ACC112 (cell line): Measurements from ENCODE around the gene TMEM95.
"Not testable (repeated sequence)": the region's sequence is repeated elsewhere in the genome, so short reads cannot be mapped to it uniquely, and the experiment has no call there.

Experiments
- H2AFZ ChIP-seq: fragments of 200-600 bp; sonication (generic); one replicate; pipeline ENCODE4 v1.6.0; 2017; ENCODE audit warnings: antibody characterized with exemption, low read length; ENCODE audit not compliant: unreplicated experiment
- H3K27ac ChIP-seq: fragments of 200-600 bp; sonication (generic); 2 replicates; pipeline ENCODE4 v1.5.1; 2014; ENCODE audit warnings: low read depth, mild to moderate bottlenecking, antibody characterized with exemption, low read length, moderate library complexity
- H3K27me3 ChIP-seq: fragments of 200-600 bp; sonication (generic); 2 replicates; pipeline ENCODE4 v1.6.1; 2014; ENCODE audit warnings: mild to moderate bottlenecking, antibody characterized with exemption, low read length, moderate library complexity, mixed read lengths; ENCODE audit not compliant: insufficient read depth
- H3K36me3 ChIP-seq: fragments of 200-600 bp; sonication (generic); 2 replicates; pipeline ENCODE4 v1.6.1; 2016; ENCODE audit warnings: mild to moderate bottlenecking, antibody characterized with exemption, low read length, moderate library complexity, mixed read lengths; ENCODE audit not compliant: insufficient read depth
- H3K4me1 ChIP-seq: fragments of 200-600 bp; sonication (generic); one replicate; pipeline ENCODE4 v1.6.1; 2016; ENCODE audit warnings: low read length, mixed read lengths; ENCODE audit not compliant: insufficient read depth, unreplicated experiment, control insufficient read depth
- H3K4me3 ChIP-seq: fragments of 200-600 bp; sonication (generic); 2 replicates; pipeline ENCODE4 v1.5.1; 2014; ENCODE audit warnings: mild to moderate bottlenecking, low read depth, low read length
- H3K79me2 ChIP-seq: fragments of 200-600 bp; sonication (generic); one replicate; pipeline ENCODE4 v1.6.0; 2016; ENCODE audit warnings: low read length; ENCODE audit not compliant: control insufficient read depth, unreplicated experiment, insufficient read depth

TMEM95 gene

DNA sequence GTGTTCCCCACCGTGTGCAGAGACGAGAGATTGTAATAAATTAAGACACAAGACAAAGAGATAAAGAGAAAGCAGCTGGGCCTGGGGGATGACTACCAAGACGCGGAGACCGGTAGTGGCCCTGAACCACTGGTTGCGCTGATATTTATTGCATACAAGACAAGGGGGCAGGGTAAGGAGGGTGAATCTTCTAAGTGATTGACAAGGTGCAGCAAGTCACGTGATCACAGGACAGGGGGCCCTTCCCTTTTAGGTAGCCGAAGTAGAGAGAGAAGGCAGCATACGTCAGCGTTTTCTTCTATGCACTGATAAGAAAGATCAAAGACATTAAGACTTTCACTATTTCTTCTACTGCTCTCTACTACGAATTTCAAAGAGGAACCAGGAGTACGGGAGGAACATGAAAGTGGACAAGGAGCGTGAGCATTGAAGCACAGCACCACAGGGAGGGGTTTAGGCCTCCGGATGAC, 22.3 kb upstream of the TMEM95 start:
- Histone ChIP-seq H3K79me2 (peaks cover 11% of the 10 kb centered on the region), H3K4me1 (peaks cover 14% of the 10 kb centered on the region)
- H3K27me3 ChIP-seq, H3K36me3 ChIP-seq, H2AFZ ChIP-seq, H3K4me3 ChIP-seq, H3K27ac ChIP-seq: not testable (repeated sequence)

DNA sequence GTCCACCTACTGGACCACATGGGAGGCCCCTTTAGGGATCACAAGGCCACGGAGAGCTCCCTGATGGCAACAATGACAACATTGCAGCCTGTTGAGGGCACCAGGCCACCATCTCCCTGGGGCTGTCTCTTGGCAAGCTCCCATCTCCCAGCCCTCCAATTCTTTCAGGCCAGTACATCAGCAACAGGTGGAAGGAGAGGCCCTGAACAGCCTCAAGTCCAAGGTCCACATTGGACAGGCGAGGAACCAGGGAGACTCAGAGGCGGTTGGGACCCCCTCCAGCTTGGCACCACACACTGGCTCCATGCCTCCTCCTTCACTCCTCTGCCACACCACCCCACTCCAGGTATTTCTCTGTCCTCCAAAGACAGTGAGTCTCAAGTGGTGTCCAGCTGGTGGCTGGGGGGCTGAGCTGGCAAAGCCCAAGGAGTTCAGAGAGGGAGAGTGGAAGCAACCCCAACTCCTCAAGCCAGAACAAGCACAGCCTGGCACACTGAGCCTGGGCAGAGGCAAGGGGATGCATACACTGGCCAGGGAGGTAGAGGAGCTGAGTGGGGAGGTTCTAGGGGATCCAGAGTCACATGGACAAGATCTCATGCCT, 19.9 kb upstream of the TMEM95 start:
- H3K27ac ChIP-seq, result no peak overlapping the region
- no peak overlapping the region for H2AFZ ChIP-seq
- no peaks in the 10 kb centered on the region for H3K27me3 ChIP-seq
- H3K4me3 ChIP-seq, result no peak overlapping the region
- H3K36me3 ChIP-seq, result no peaks in the 10 kb centered on the region
- H3K79me2 ChIP-seq, result no peaks in the 10 kb centered on the region
- peaks cover 5% of the 10 kb centered on the region for H3K4me1 ChIP-seq

- not testable (repeated sequence) for H2AFZ ChIP-seq, H3K79me2 ChIP-seq, H3K4me1 ChIP-seq, H3K27ac ChIP-seq, H3K27me3 ChIP-seq, H3K36me3 ChIP-seq, H3K4me3 ChIP-seq
These were observed 19.2 kb upstream of the TMEM95 start for GRCh38 chr17:7335765-7336164.

GRCh38 chr17:7336240-7337175, 18.4 kb upstream of the TMEM95 start, which contains the start of gene ACAP1:
Gene ACAP1 (plus strand): TSS chr17:7336529. CDS start chr17:7336735, 206 bp downstream.
- Histone ChIP-seq H3K27me3 (no peaks in the 10 kb centered on the region), H2AFZ (no peak within 1 kb of the TSS), H3K4me3 (no peak within 1 kb of the TSS), H3K79me2 (no peaks in the 10 kb centered on the region), H3K27ac (no peak within 1 kb of the TSS), H3K36me3 (no peaks in the 10 kb centered on the region), H3K4me1 (no peaks in the 10 kb centered on the region)

DNA sequence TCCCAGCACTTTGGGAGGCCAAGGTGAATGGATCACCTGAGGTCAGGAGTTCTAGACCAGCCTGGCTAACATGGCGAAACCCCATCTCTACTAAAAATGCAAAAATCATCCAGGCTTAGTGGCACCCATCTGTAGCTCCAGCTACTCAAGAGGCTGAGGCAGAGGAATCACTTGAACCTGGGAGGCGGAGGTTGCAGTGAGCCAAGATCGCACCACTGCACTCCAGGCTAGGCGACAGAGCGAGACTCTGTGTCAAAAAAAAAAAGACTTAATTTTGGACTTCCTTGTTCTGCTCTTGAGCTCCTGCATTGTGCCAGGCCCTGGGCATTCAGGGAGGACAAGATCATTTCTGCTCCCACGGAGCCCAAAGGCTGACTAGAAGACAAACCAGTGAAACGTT, 17.4 kb upstream of the TMEM95 start:
- not testable (repeated sequence) for H3K27me3 ChIP-seq, H3K79me2 ChIP-seq, H3K4me1 ChIP-seq, H2AFZ ChIP-seq, H3K27ac ChIP-seq, H3K4me3 ChIP-seq, H3K36me3 ChIP-seq

DNA sequence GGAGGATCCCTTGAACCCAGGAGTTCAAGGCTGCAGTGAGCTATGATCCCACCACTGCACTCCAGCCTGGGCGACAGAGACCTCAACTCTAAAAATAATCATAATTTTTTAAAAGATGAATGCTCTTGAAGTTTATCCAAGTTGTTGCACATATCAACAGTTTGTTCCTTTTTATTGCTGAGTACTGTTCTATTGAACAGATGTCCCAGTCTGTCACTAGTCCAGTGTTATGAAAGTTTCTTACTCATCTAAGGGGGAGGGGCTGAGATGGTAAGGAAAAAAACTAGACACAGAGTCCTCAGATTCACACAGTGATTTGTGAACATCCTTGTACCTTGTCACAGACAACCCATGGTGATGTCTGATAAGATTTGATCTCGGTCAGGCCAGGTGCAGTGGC, 14.8 kb upstream of the TMEM95 start:
- no peaks in the 10 kb centered on the region for H3K4me1 ChIP-seq
- no peaks in the 10 kb centered on the region for H3K79me2 ChIP-seq
- no peak overlapping the region for H3K4me3 ChIP-seq
- no peak overlapping the region for H3K27ac ChIP-seq
- no peaks in the 10 kb centered on the region for H3K36me3 ChIP-seq
- H3K27me3 ChIP-seq, result peaks cover 10% of the 10 kb centered on the region; the same call in 1 of the 2 replicates
- no peak overlapping the region for H2AFZ ChIP-seq

DNA sequence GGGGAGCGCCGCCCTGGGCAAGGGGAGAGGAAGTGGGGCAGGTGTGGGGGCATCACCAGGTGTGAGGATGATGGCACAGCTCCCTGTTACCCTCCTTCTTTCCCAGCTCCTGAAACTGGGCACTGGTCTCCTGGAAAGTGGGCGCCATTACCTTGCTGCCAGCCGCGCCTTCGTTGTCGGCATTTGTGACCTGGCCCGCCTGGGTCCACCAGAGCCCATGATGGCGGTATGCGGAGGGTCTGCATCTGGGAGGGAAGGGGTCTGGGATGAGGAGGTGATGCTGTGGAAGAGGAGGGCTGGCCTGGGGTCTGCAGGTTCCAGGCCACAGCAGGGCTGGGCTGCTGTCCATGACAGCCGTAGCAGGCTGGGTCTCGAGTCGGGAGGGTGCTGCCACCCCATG, 13.1 kb upstream of the TMEM95 start:
- H3K79me2 ChIP-seq, result no peaks in the 10 kb centered on the region
- H3K36me3 ChIP-seq, result no peaks in the 10 kb centered on the region
- H2AFZ ChIP-seq, result no peak overlapping the region
- peaks cover 10% of the 10 kb centered on the region; the same call in 1 of the 2 replicates for H3K27me3 ChIP-seq
- no peak overlapping the region for H3K4me3 ChIP-seq
- no peaks in the 10 kb centered on the region for H3K4me1 ChIP-seq
- H3K27ac ChIP-seq, result no peak overlapping the region

DNA sequence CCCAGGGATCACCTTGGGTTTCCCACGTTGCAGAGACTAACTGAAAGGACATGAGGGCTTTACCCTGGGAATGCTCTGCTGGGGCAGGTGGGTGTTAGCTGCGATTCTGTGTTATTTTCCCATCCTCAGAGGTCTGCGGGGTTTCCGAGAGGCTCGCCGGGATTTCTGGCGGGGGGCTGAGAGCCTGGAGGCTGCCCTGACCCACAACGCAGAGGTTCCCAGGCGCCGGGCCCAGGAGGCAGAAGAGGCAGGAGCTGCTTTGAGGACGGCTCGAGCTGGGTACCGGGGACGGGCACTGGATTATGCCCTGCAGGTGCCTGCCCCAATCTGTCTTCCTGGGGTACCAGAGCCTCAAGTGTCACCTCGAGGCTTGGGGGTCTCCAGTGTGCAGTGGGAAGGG, 11.7 kb upstream of the TMEM95 start:
- Histone ChIP-seq H3K27me3 (peaks cover 10% of the 10 kb centered on the region; the same call in 1 of the 2 replicates), H3K36me3 (no peaks in the 10 kb centered on the region), H3K4me3 (no peak overlapping the region), H3K4me1 (no peaks in the 10 kb centered on the region), H3K27ac (no peak overlapping the region), H3K79me2 (no peaks in the 10 kb centered on the region), H2AFZ (no peak overlapping the region)

- Histone ChIP-seq H3K4me3 (no peak overlapping the region), H3K4me1 (peaks cover 12% of the 10 kb centered on the region), H2AFZ (no peak overlapping the region), H3K79me2 (peaks cover 6% of the 10 kb centered on the region), H3K36me3 (no peaks in the 10 kb centered on the region), H3K27me3 (peaks cover 10% of the 10 kb centered on the region; the same call in 1 of the 2 replicates), H3K27ac (no peak overlapping the region)
These were observed 8.0 kb upstream of the TMEM95 start for GRCh38 chr17:7346761-7347614.
